ENCODE results near the gene SEC61B.

DNA sequence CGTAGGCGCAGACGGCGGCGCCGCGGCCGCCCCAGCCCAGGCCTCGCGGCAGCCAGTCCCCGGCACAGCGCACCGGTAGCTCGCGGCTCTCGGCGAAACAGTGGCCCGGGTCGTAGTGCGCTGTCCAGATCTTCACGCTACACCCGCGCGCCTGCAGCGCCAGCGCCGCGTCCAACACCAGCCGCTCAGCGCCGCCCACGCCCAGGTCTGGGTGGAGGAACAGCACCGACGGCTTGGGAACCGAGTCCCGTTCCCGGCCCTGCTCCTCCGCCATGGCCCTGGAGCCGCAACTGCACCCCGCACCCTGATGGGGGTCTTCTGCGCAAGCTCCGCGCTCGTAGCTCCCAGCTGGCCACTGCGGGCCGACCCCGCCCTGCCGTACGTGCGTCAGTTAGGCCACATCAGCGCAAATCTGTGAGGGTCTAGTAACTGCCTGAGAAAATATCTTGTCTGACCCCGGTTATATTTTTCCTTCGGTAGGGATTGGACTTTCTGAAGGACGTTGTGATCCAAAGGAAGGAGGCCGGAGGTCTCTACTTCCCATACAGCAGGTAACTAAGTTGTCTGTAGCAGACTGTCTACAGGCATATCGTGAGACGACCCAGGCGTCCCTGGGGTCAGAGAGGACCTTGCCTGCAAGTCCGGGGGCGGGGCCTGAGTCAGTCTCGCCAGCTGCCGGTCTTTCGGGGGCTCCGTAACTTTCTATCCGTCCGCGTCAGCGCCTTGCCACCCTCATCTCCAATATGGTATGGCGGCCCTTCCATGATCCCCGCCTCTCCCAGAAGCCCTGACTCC lies at the start of gene SEC61B, which contains the start of gene ALG2:
- TF ChIP-seq, protein P1, sequence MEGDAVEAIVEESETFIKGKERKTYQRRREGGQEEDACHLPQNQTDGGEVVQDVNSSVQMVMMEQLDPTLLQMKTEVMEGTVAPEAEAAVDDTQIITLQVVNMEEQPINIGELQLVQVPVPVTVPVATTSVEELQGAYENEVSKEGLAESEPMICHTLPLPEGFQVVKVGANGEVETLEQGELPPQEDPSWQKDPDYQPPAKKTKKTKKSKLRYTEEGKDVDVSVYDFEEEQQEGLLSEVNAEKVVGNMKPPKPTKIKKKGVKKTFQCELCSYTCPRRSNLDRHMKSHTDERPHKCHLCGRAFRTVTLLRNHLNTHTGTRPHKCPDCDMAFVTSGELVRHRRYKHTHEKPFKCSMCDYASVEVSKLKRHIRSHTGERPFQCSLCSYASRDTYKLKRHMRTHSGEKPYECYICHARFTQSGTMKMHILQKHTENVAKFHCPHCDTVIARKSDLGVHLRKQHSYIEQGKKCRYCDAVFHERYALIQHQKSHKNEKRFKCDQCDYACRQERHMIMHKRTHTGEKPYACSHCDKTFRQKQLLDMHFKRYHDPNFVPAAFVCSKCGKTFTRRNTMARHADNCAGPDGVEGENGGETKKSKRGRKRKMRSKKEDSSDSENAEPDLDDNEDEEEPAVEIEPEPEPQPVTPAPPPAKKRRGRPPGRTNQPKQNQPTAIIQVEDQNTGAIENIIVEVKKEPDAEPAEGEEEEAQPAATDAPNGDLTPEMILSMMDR (IDR thresholded peaks at IDR 0.05; ENCODE audit: insufficient read depth, low read length, poor library complexity, severe bottlenecking) = no peak
- TF ChIP-seq EZH2phosphoT487 (conservative IDR thresholded peaks at IDR 0.05; ENCODE audit: low read length) = no peak

All from SU-DHL-6 (cell line).